SU-DHL-6 (cell line): ENCODE data around the gene ANK3.

Experiments
- EZH2phosphoT487 ChIP-seq: fragments of 200-600 bp; sonication (generic), shearing (Covaris generic); conservative IDR thresholded peaks from 2 replicates; pipeline ENCODE4 v1.6.1; 2018; ENCODE audit warnings: mild to moderate bottlenecking, antibody characterized with exemption, low read length, moderate library complexity, mixed read lengths
- TF ChIP-seq, protein P1 (sequence below): fragments of 200-600 bp; sonication (generic); IDR thresholded peaks from one replicate; pipeline ENCODE4 v1.5.1; 2017; ENCODE audit warnings: antibody characterized with exemption, mild to moderate bottlenecking, low read length, moderate library complexity; ENCODE audit not compliant: insufficient read depth, poor library complexity, severe bottlenecking

DNA sequence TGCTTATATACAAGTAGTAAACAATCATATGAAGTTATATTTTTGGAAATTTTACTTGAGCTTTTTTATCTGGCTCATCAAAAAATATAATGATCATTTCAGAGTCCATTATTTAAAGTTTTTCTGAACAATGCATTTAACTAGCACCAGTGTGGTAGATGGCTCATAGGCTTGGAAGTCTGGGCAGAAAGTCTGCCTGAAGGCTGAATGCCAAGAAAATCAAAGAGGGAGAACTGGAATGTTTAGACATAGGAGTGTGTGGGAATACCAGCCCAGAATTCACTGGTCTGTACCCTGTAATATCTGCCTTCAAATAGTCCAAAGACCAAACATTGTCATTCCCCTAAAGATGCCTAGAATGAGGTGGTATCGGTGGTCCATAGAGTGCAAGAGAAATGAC is 40.3 kb upstream of the ANK3 start:
- TF ChIP-seq, protein P1, sequence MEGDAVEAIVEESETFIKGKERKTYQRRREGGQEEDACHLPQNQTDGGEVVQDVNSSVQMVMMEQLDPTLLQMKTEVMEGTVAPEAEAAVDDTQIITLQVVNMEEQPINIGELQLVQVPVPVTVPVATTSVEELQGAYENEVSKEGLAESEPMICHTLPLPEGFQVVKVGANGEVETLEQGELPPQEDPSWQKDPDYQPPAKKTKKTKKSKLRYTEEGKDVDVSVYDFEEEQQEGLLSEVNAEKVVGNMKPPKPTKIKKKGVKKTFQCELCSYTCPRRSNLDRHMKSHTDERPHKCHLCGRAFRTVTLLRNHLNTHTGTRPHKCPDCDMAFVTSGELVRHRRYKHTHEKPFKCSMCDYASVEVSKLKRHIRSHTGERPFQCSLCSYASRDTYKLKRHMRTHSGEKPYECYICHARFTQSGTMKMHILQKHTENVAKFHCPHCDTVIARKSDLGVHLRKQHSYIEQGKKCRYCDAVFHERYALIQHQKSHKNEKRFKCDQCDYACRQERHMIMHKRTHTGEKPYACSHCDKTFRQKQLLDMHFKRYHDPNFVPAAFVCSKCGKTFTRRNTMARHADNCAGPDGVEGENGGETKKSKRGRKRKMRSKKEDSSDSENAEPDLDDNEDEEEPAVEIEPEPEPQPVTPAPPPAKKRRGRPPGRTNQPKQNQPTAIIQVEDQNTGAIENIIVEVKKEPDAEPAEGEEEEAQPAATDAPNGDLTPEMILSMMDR: no peak
- no peak for TF ChIP-seq EZH2phosphoT487
